HCT116 (cell line): ENCODE results near the gene ROGDI. TPM values are rescaled to one million over a fixed set of nuclear protein-coding genes. Genes with fewer than 3 reads are reported as not detected.
A peak's percentile ranks its signal among the peaks of the same experiment; 100 is the strongest.

Source experiments
- ATAC-seq: fragments of 200-7000 bp; cut with Tn5 transposase; 2 replicates; pipeline ENCODE4 v1.9.1; 2020; ENCODE audit warnings: mild to moderate bottlenecking, moderate library complexity
- BruUV-seq: library from RNA; stranded (reverse); fragments of 400-500 nt; replicated peaks from 2 replicates; lab custom pipeline; 2021; lab: Mats Ljungman, UMichigan
- CTCF ChIA-PET: fragments of 300-600 bp; sonication (Branson Sonifier 250); formaldehyde crosslinking; loops from one replicate; lab custom pipeline; 2021; ENCODE audit warnings: antibody characterized with exemption; lab: Charles Lee
- POLR2A ChIA-PET: fragments of 300-600, 350-600 bp; sonication (Branson Sonifier 250); formaldehyde crosslinking; loops from one replicate; lab custom pipeline; 2021; ENCODE audit warnings: antibody characterized with exemption; lab: Charles Lee
- RAD21 ChIA-PET, 2 experiments: fragments of 300-600 bp; sonication (Branson Sonifier 250); formaldehyde crosslinking; loops; one replicate each; lab custom pipeline; 2023; ENCODE audit warnings: low total read pairs in 2 of 2; ENCODE audit not compliant: uncharacterized antibody in 2 of 2, unreplicated experiment in 2 of 2, low non-redundant PET in 1 of 2; lab: Charles Lee
- DNase-seq: peaks from one replicate; pipeline ENCODE4 v3.0.0-alpha.2; 2010; ENCODE audit warnings: low read depth, low spot score
- H2AFZ ChIP-seq: fragments of 200-600 bp; shearing (Covaris generic), sonication (generic); 2 replicates; pipeline ENCODE4 v1.6.1; 2017; ENCODE audit warnings: low read depth, mixed run types, mixed read lengths, antibody characterized with exemption, low read length; ENCODE audit not compliant: poor library complexity, severe bottlenecking
- H3K27ac ChIP-seq: 2 replicates; pipeline ENCODE4 v1.5.1; 2012; ENCODE audit warnings: low read depth, low read length
- H3K27me3 ChIP-seq: fragments of 200-600 bp; sonication (generic); 2 replicates; pipeline ENCODE4 v1.6.1; 2016; ENCODE audit warnings: mixed run types, low read length, mixed read lengths; ENCODE audit not compliant: insufficient read depth
- H3K36me3 ChIP-seq, 2 experiments: fragments of 200-500 bp in 1 of 2; fragments of 200-600 bp in 1 of 2; sonication (Bioruptor generic) in 1 of 2; sonication (generic) in 1 of 2; 2 replicates each; pipeline versions ENCODE4 v1.5.1 to v1.6.1; 2014 to 2016; ENCODE audit warnings: low read length in 2 of 2, inconsistent platforms in 1 of 2, mixed read lengths in 1 of 2, mixed run types in 1 of 2; ENCODE audit not compliant: insufficient read depth in 2 of 2, control insufficient read depth in 1 of 2
- H3K4me1 ChIP-seq, 2 experiments: fragments of 200-600 bp in 1 of 2; sonication (generic) in 1 of 2; 2 replicates each; pipeline versions ENCODE4 v1.5.1 to v1.6.1; 2012 to 2017; ENCODE audit warnings: low read length in 2 of 2, inconsistent platforms in 1 of 2, mild to moderate bottlenecking in 1 of 2, mixed read lengths in 1 of 2, mixed run types in 1 of 2, moderate library complexity in 1 of 2; ENCODE audit not compliant: insufficient read depth in 2 of 2, control insufficient read depth in 1 of 2
- H3K4me2 ChIP-seq: fragments of 200-600 bp; sonication (generic); 2 replicates; pipeline ENCODE4 v1.6.1; 2017; ENCODE audit warnings: mixed run types, low read length, mixed read lengths
- H3K4me3 ChIP-seq, 2 experiments: fragments of 200-600 bp in 1 of 2; sonication (generic) in 1 of 2; replicated peaks in 1 of 2; 2 replicates each; pipeline ENCODE4 v1.5.1; 2011 to 2016; ENCODE audit warnings: low read length in 2 of 2, control low read depth in 1 of 2, low read depth in 1 of 2, mild to moderate bottlenecking in 1 of 2, mixed read lengths in 1 of 2, mixed run types in 1 of 2
- H3K79me2 ChIP-seq: fragments of 200-600 bp; sonication (generic); 2 replicates; pipeline ENCODE4 v1.6.1; 2017; ENCODE audit warnings: mild to moderate bottlenecking, mixed run types, low read length, moderate library complexity, mixed read lengths; ENCODE audit not compliant: insufficient read depth
- H3K9ac ChIP-seq: fragments of 200-600 bp; sonication (generic); 2 replicates; pipeline ENCODE4 v1.6.1; 2016; ENCODE audit warnings: low read length, mixed read lengths
- H3K9me2 ChIP-seq: fragments of 200-600 bp; sonication (generic), shearing (Covaris generic); 2 replicates; pipeline ENCODE4 v1.6.1; 2017; ENCODE audit warnings: mixed run types, mild to moderate bottlenecking, moderate library complexity; ENCODE audit not compliant: insufficient read depth
- H3K9me3 ChIP-seq, 2 experiments: fragments of 200-500 bp in 1 of 2; fragments of 200-600 bp in 1 of 2; sonication (Bioruptor generic) in 1 of 2; sonication (generic) in 1 of 2; 2 replicates each; pipeline ENCODE4 v1.6.1; 2014 to 2017; ENCODE audit warnings: low read length in 2 of 2, mixed read lengths in 2 of 2, inconsistent platforms in 1 of 2, low read depth in 1 of 2, mild to moderate bottlenecking in 1 of 2, mixed run types in 1 of 2, moderate library complexity in 1 of 2; ENCODE audit not compliant: control insufficient read depth in 1 of 2, insufficient read depth in 1 of 2
- H4K20me1 ChIP-seq: fragments of 200-600 bp; sonication (generic), shearing (Covaris generic); 2 replicates; pipeline ENCODE4 v1.6.1; 2017; ENCODE audit warnings: mixed run types, mild to moderate bottlenecking, moderate library complexity; ENCODE audit not compliant: insufficient read depth
- CBX3 ChIP-seq: IDR thresholded peaks from 2 replicates; pipeline ENCODE4 v1.6.1; 2012; ENCODE audit warnings: low read depth
- CEBPB ChIP-seq: IDR thresholded peaks from 2 replicates; pipeline ENCODE4 v1.6.1; 2012; ENCODE audit warnings: low read depth
- ELF1 ChIP-seq: IDR thresholded peaks from 2 replicates; pipeline ENCODE4 v1.6.1; 2012; ENCODE audit warnings: low read depth, borderline replicate concordance
- EZH2 ChIP-seq: fragments of 200-600 bp; sonication (generic); IDR thresholded peaks from 2 replicates; pipeline ENCODE4 v1.6.1; 2017; ENCODE audit warnings: antibody characterized with exemption, mixed run types
- EZH2phosphoT487 ChIP-seq: fragments of 200-600 bp; IDR thresholded peaks from 2 replicates; pipeline ENCODE4 v1.6.1; 2018; ENCODE audit warnings: antibody characterized with exemption, borderline replicate concordance
- FOSL1 ChIP-seq: IDR thresholded peaks from 2 replicates; pipeline ENCODE4 v1.6.1; 2012; ENCODE audit warnings: low read depth
- JUND ChIP-seq: IDR thresholded peaks from 2 replicates; pipeline ENCODE4 v1.6.1; 2012
- POLR2A ChIP-seq: IDR thresholded peaks from 2 replicates; pipeline ENCODE4 v1.7.0; 2011; ENCODE audit warnings: borderline replicate concordance; ENCODE audit not compliant: insufficient read depth, insufficient read length; ENCODE audit errors: extremely low read depth
- POLR2AphosphoS5 ChIP-seq: IDR thresholded peaks from 2 replicates; pipeline ENCODE4 v1.6.1; 2011; ENCODE audit warnings: mild to moderate bottlenecking, low read depth, low read length, moderate library complexity
- SIN3A ChIP-seq: IDR thresholded peaks from 2 replicates; pipeline ENCODE4 v1.6.1; 2012; ENCODE audit warnings: low read depth
- SP1 ChIP-seq: IDR thresholded peaks from 2 replicates; pipeline ENCODE4 v1.6.1; 2012; ENCODE audit warnings: low read depth
- SRF ChIP-seq: IDR thresholded peaks from 2 replicates; pipeline ENCODE4 v1.6.1; 2012; ENCODE audit warnings: low read depth
- TCF7L2 ChIP-seq: IDR thresholded peaks from 2 replicates; pipeline ENCODE4 v1.7.0; 2011; ENCODE audit warnings: borderline replicate concordance, inconsistent platforms; ENCODE audit not compliant: insufficient read depth, insufficient read length; ENCODE audit errors: extremely low read depth
- YY1 ChIP-seq: IDR thresholded peaks from 2 replicates; pipeline ENCODE4 v1.6.1; 2011; ENCODE audit warnings: low read length, low read depth, moderate library complexity, mild to moderate bottlenecking; ENCODE audit not compliant: insufficient replicate concordance; ENCODE audit errors: extremely low read depth
- ZFX ChIP-seq: fragments of 450-650 bp; IDR thresholded peaks from 2 replicates; pipeline ENCODE4 v1.6.1; 2017
- ZNF274 ChIP-seq: fragments of 200-500 bp; sonication (Bioruptor generic); IDR thresholded peaks from 2 replicates; pipeline ENCODE4 v1.6.1; 2014; ENCODE audit warnings: mild to moderate bottlenecking, low read depth, low read length, inconsistent platforms
- intact Hi-C: fragments of 100-400 bp; cut with micrococcal nuclease; formaldehyde crosslinking; loops from 2 replicates; pipeline ENCODE4 v1.10.0; 2022
- total RNA-seq: library from RNA; stranded (reverse); gene quantifications from one replicate; pipeline ENCODE4 v1.2.1, GENCODE V29; 2021; ENCODE audit not compliant: unreplicated experiment
- TF ChIP-seq, protein P1 (sequence below), 3 experiments: fragments of 200-600 bp in 1 of 3; sonication (generic) in 1 of 3; IDR thresholded peaks in 2 of 3; conservative IDR thresholded peaks in 1 of 3; 2 replicates each; pipeline ENCODE4 v1.5.1; 2012 to 2017; ENCODE audit warnings: low read depth in 2 of 3, low read length in 2 of 3, antibody characterized with exemption in 1 of 3, borderline replicate concordance in 1 of 3, control low read depth in 1 of 3, mild to moderate bottlenecking in 1 of 3, mixed read lengths in 1 of 3, mixed run types in 1 of 3, moderate library complexity in 1 of 3; ENCODE audit not compliant: insufficient read depth in 1 of 3
- TF ChIP-seq, protein P2 (sequence below): IDR thresholded peaks from 2 replicates; pipeline ENCODE4 v1.6.1; 2012; ENCODE audit warnings: low read depth
- TF ChIP-seq, protein P3 (sequence below): IDR thresholded peaks from 2 replicates; pipeline ENCODE4 v1.6.1; 2012

ROGDI gene
- total RNA-seq, 1 experiment from 2014 or later = 20.1 TPM

DNA sequence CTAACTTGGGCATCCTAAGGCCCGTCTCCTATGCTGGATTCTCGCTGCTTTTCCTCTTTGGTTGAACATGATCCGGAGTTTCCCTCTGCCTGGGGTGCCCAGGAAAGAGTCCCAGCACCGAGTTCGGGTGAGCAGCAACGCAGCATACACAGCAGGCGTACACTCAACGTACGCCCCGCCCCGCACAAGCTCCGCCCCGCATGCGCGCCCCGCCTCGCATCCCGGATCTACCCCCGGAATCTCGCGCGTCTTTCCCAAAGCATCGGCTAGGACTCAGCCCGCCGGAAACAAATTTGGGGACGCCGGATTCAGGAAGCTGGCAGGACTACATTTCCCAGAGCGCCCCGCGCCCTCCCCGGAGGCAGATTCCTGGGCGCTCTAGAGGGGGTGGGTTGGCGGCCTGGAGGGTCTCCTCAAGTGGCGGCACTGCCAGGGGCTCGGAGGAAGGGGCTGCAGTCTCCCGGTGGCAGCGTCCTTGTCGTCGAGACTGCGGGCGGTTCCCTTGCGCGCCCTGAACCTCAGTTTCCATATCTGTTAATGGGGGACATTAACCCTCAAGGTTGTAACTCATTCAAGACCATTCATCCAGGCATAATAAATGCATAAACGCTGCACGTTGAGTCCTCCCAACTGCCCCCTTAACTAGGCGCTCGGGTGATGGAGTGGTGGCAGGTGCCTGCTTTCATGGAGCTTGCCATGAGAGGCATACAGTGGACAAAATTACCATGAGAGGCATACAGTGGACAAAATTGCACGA is 33.7 kb downstream of the ROGDI start:
- peak overlapping the region; percentile 82 for H3K4me2 ChIP-seq
- RAD21 ChIA-PET = interaction anchor here in 1 of 2 experiments (0.7 kb wide), 1 partner anchor 34 kb away, joined by 3 read pairs; the partner anchor contains the start of gene ROGDI
- no peaks in the 10 kb centered on the region for H3K9me2 ChIP-seq
- peak overlapping the region; percentile 56 for H3K27ac ChIP-seq
- BruUV-seq = no TSS peak
- peak overlapping the region; percentile 38 for H2AFZ ChIP-seq
- POLR2A ChIA-PET = interaction anchor here (0.5 to 1.1 kb wide), 5 partner anchors 22 to 153 kb away, joined by 3 to 8 read pairs (median 3); partner anchors contain the start of genes ANKS3, DNAAF8 and NUDT16L1
- H3K4me3 ChIP-seq = peak overlapping the region; percentile 92 to 93
- peak; percentile 90 for ATAC-seq
- H3K79me2 ChIP-seq = peaks cover 21% of the 10 kb centered on the region; the same call in 1 of the 2 replicates
- intact Hi-C loops = loop anchor here (1.0 to 5.0 kb wide), 2 partner anchors 79 to 179 kb away; partner anchors contain the start of genes GLYR1 and UBN1
- CTCF ChIA-PET = interaction anchor here (1.3 kb wide), 1 partner anchor 145 kb away, joined by 4 read pairs; the partner anchor contains the start of gene MGRN1
- peak overlapping the region; percentile 66 for H3K9ac ChIP-seq
- H3K36me3 ChIP-seq = peaks cover 0 to 5% of the 10 kb centered on the region in 2 experiments; a peak in 2 of 4 replicates
- no peaks in the 10 kb centered on the region for H3K9me3 ChIP-seq
- H3K4me1 ChIP-seq = peaks cover 12 to 23% of the 10 kb centered on the region in 2 experiments
- H3K27me3 ChIP-seq = no peaks in the 10 kb centered on the region
- no peaks in the 10 kb centered on the region for H4K20me1 ChIP-seq
- peak; percentile 90 for DNase-seq
- peak; percentile 63; the same call in 1 of the 2 replicates for TF ChIP-seq SP1
- no peak for TF ChIP-seq JUND
- 0 out of 2 replicates have a peak, but pooled peaks have one; percentile 26 for TF ChIP-seq CBX3
- TF ChIP-seq POLR2A = peak; percentile 90
- peak; percentile 58 for TF ChIP-seq YY1
- no peak for TF ChIP-seq ZFX
- no peak for TF ChIP-seq TCF7L2
- peak; percentile 66; the same call in 1 of the 2 replicates for TF ChIP-seq SRF
- TF ChIP-seq ZNF274 = no peak
- TF ChIP-seq, protein P1, sequence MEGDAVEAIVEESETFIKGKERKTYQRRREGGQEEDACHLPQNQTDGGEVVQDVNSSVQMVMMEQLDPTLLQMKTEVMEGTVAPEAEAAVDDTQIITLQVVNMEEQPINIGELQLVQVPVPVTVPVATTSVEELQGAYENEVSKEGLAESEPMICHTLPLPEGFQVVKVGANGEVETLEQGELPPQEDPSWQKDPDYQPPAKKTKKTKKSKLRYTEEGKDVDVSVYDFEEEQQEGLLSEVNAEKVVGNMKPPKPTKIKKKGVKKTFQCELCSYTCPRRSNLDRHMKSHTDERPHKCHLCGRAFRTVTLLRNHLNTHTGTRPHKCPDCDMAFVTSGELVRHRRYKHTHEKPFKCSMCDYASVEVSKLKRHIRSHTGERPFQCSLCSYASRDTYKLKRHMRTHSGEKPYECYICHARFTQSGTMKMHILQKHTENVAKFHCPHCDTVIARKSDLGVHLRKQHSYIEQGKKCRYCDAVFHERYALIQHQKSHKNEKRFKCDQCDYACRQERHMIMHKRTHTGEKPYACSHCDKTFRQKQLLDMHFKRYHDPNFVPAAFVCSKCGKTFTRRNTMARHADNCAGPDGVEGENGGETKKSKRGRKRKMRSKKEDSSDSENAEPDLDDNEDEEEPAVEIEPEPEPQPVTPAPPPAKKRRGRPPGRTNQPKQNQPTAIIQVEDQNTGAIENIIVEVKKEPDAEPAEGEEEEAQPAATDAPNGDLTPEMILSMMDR (IDR thresholded peaks at IDR 0.05 in 2 of 3, conservative IDR thresholded peaks at IDR 0.05 in 1 of 3; ENCODE audit: borderline replicate concordance in 1 of 3, insufficient read depth in 1 of 3, low read depth in 2 of 3, low read length in 2 of 3) = no peak
- TF ChIP-seq ELF1 = peak; percentile 94; the same call in 1 of the 2 replicates
- TF ChIP-seq, protein P2, sequence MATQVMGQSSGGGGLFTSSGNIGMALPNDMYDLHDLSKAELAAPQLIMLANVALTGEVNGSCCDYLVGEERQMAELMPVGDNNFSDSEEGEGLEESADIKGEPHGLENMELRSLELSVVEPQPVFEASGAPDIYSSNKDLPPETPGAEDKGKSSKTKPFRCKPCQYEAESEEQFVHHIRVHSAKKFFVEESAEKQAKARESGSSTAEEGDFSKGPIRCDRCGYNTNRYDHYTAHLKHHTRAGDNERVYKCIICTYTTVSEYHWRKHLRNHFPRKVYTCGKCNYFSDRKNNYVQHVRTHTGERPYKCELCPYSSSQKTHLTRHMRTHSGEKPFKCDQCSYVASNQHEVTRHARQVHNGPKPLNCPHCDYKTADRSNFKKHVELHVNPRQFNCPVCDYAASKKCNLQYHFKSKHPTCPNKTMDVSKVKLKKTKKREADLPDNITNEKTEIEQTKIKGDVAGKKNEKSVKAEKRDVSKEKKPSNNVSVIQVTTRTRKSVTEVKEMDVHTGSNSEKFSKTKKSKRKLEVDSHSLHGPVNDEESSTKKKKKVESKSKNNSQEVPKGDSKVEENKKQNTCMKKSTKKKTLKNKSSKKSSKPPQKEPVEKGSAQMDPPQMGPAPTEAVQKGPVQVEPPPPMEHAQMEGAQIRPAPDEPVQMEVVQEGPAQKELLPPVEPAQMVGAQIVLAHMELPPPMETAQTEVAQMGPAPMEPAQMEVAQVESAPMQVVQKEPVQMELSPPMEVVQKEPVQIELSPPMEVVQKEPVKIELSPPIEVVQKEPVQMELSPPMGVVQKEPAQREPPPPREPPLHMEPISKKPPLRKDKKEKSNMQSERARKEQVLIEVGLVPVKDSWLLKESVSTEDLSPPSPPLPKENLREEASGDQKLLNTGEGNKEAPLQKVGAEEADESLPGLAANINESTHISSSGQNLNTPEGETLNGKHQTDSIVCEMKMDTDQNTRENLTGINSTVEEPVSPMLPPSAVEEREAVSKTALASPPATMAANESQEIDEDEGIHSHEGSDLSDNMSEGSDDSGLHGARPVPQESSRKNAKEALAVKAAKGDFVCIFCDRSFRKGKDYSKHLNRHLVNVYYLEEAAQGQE = no peak
- TF ChIP-seq FOSL1 = no peak
- peak; percentile 98 for TF ChIP-seq POLR2AphosphoS5
- TF ChIP-seq, protein P3, sequence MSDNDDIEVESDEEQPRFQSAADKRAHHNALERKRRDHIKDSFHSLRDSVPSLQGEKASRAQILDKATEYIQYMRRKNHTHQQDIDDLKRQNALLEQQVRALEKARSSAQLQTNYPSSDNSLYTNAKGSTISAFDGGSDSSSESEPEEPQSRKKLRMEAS = peak; percentile 59; the same call in 1 of the 2 replicates
- TF ChIP-seq EZH2phosphoT487 = no peak
- no peak for TF ChIP-seq SIN3A
- no peak for TF ChIP-seq EZH2
- TF ChIP-seq CEBPB = no peak
